GM18867 (cell line): ENCODE results near the gene ACACA.

Experiments
- ATAC-seq: cut with Tn5 transposase; IDR thresholded peaks from one replicate; pipeline ENCODE4 v1.9.1; 2021; ENCODE audit warnings: mild to moderate bottlenecking, moderate library complexity; ENCODE audit not compliant: unreplicated experiment

Gene ACACA

DNA sequence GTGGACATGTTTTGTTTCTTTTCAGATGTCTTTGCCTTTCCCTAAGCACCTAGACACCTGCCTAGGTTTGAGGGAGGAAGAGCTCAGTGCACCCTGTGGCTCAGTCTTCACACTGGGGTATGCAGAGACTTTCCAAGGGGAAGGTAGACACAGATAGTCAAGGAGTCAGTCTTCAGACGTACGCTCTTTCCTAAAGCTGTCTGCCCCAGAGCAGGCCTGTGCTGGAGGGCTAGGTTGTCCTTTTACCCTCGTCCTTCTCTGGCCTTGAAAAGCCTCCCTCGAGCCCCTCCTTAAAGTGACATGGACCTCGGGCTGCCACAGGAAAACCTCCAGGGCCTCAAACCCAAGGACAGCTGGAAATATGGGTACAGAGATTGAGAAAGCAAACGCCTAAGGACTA lies 354.2 kb downstream of the ACACA start:
- ATAC-seq, result no peak

DNA sequence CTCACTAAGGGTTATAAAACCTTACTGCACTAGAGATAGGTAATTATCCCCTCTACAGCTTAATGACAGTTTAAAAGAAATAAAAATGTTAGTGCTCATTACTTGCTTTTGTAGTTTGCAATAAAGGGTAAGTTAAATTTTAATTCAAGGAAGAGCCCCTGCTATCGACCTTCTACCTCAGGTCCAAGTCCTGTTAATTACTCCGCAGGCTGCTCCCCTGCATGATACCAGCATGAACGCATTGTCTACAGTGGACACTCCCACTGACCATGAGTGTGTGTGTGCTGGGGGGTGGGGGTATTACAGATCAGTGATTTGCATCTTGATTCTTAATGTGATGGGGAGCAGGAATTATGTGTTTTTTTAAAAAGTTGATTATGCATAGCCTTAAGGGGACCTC lies 354.8 kb downstream of the ACACA start:
- no peak for ATAC-seq

DNA sequence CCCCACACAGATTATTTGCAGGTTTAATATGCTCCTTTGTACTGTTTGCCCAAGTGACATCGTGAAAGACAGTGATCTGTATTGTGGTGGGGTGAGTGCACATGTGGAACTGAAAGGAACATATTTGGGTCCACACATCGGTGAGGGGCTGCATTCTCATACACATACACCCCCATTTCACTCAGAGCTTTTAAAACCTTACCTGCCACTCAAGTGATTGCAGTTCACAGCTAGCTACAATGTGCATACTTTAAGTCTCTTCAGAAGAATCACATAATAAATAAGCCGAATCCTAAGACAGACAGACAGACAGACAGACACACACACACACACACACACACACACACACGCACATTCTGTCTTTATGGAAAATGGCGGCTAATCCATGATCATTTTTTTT lies 355.3 kb downstream of the ACACA start:
- ATAC-seq, result no peak

DNA sequence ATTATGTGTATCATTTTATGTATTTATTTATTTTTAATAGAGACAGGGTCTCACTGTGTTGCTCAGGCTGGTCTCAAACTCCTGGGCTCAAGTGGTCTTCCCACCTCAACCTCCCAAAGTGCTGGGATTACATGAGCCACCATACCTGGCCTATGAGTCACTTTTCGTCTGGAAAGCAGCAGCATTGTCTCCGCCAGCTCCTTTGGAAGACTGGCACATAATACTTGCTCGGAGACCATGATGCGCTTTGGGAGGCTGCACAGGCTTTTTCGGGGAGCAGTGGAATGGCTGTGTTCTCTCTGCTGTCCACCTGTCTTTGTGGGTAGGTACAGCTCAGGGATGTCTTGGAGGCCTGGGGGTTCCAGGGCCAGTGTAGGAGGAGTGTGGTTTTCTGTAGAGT lies 355.7 kb downstream of the ACACA start:
- ATAC-seq, result no peak

DNA sequence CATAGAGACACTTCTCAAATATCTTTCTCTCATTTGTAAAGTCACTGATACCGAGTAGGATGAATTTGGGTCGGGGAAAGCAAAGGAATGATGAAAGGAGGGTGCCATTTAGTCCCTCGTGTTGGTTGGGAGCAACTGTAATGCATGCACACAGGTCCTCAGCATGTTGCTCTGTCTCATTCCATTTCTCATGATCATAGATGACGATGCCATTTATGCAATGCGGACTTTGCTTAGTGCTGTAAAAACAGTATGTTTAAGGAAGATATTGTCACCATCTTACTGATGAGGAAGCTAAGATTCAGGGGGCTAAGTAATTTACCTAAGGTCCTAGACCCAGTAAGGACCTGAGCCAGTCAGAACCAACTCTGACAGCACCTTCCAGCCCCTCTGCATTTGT lies 357.8 kb downstream of the ACACA start:
- no peak for ATAC-seq

DNA sequence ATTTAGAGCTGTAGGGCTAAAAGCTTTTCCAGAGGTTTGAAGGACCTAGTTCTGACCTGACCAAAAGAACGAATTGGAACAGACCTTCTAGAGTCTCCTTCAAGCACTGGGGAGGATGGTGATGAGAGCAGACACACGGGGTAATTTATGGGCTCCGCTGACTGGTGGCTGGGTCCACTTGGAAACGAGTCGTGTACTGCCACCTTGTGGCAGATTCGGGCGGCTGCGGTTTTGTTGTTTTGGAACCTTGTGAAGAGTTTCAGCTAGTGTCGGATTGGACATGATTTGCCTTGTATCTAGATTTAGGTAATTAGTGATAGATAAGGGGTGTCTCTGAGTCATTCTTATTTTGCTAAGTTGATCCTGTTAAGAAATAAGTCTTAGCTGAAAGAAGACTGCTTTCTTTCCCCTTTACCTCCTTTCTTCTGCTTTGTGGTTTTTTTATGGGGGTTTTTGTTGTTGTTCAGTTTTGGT lies 359.0 kb downstream of the ACACA start:
- no peak for ATAC-seq

DNA sequence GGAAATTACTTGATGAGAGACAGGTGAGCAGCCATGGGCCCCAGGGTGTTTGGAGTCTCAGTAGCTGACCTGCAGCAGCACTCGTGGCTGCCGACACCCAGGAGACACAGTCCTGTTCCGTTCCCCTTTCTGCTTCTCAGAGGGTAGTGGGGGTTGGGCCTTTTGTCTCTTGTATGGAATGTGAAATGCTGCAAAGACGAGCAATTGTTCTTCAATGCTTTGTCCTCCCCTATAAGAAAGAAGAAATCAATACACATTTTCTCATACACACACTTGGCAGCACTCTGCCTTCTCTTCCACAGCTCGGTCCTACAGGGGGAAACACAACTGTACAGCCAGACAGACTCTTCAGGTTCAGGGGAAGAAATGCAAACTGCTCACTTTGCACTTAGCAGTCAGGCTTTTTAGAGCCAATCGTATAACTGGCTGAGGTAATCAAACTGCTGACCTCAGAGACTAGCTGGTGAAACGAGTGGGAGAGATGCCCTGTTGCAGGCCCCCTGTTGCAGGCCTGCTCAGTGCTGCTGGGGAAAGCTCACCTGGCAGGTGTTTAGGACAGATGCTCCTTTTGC lies 361.2 kb downstream of the ACACA start:
- ATAC-seq, result no peak

DNA sequence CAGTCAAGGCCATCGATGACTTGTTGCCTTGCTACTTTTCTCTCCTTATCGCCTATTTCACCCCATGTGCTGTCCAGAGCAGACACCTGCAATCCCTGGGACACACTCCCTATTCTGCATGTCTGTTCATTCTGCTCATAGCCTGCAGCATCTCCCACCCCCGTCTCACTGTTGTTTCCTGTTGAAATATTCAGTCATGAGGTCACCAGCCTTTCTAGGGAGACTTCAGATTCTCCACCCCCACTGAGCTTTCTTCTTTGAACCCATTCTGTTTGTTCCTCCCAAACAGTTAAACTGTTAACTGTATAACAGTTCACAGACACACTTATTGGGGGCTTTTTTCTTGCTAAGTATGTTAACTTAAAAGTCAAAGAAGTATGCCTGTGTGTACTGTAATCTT lies 363.4 kb downstream of the ACACA start:
- ATAC-seq, result no peak

DNA sequence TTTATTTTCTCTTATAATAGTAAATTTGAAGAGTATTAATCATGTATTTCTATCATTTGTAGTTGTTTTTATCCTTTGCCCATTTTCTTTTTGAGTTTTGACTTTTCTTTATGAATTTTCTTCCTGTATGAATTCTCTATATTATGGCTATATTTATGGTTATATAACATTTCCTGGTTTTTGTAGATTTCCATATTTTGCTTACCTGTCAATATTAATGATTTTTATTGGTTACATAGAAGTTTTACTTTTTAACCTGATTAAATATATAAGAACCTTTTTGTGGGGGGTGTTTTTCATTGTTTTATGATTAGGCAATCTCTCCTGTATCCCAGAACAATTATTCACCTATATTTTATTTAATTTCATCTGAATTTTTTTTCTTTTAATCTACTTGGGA lies 364.7 kb downstream of the ACACA start:
- ATAC-seq, result no peak

DNA sequence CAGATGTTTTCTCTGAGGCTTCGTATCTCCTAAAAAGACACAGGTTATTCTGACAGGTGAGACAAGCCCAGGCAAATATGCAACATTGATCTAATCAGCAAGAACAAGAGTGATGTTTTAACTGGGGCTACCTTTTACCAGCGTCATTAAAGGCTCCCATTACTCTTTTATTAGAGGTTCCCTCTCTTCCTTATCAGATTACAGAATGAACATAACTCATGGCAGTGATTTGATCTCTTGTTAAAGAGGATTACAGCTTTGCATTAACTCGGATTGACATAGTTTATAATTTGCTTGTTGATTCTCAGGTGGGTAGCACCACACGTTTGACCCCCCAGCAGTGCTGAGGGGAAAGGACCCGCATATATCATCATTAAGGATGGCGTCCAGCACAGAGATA lies 367.4 kb downstream of the ACACA start:
- no peak for ATAC-seq

DNA sequence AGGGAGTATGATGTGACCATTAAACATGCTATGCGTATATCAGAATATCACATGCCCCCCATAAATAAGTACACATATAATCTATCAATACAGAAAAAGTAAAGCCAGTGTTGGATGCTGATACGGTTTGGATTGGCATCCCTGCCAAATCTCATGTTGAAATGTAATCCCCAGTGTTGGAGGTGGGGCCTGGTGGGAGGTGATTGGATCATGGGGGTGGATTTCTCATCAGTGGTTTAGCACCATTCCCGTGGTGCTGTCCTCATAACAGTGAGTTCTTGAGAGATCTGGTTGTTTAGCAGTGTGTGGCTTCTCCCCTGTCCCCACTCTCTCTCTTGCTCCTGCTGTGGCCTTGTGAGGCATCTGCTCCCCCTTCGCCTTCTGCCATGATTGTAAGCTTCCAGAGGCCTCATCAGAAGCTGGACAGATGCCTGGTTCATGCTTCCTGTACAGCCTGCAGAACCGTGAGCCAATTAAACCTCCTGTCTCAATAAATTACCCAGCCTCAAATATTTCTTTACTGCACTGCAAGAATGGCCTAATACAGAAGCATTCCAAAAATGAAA lies 369.0 kb downstream of the ACACA start:
- no peak for ATAC-seq
